NCI-H2171 (cell line): ENCODE results near the gene CLDN5.
"Not testable (repeated sequence)": the region's sequence is repeated elsewhere in the genome, so short reads cannot be mapped to it uniquely, and the experiment has no call there.

Source experiments
- DNase-seq: peaks from one replicate; lab custom pipeline; 2025; lab: John Stamatoyannopoulos, UW

The CLDN5 gene

DNA sequence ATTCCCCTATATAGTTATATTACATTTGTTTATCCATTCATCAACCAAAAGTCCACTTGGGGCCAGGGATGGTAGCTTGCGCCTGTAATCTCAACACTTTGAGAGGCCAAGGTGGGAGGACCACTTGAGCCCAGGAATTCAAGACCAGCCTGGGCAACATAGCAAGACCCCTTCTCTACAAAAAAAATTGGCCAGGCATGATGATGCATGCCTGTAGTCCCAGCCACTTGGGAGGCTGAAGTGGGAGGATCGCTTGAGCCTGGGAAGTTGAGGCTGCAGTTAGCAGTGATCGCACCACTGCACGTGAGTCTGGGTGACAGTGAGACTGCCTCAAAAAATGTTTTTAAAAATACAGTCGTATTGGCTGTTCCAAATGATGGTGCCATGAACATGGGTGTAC, 24.2 kb upstream of the CLDN5 start:
- DNase-seq, result not testable (repeated sequence)

- no peak for DNase-seq
These were observed 23.4 kb upstream of the CLDN5 start for GRCh38 chr22:19547620-19548019.

DNA sequence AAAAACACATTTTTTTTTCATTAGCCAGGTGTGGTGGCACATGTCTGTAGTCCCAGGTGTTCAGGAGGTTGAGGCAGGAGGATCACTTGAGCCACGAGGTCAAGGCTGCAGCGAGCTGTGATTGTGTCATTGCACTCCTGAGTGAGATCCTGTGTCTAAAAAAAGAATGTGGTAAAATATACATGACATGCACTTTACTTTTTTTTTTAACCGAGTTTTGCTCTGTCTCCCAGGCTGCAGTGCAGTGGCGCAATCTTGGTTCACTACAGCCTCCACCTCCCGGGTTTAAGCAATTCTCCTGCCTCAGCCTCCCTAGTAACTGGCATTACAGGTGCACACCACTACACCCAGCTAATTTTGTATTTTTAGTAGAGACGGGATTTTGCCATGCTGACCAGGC, 22.5 kb upstream of the CLDN5 start:
- DNase-seq, result no peak

DNA sequence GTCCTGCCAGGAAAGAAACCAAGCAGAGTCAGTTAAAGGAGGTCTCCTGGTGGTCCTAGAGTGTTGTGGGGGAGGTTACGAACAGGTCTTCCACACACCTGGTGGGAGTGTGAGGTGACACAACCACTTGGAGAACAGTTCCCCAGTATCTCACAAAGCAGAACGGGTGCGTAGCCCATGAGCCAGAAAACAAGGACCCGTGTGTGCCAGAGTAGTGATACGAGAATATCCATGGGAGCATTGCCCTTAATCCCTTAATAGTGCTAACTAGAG, 21.7 kb upstream of the CLDN5 start:
- no peak for DNase-seq

- no peak for DNase-seq
These were observed 19.9 kb upstream of the CLDN5 start for GRCh38 chr22:19543970-19544708.

GRCh38 chr22:19540394-19540793, 16.2 kb upstream of the CLDN5 start:
- no peak for DNase-seq

GRCh38 chr22:19537941-19538488, 13.8 kb upstream of the CLDN5 start:
- no peak for DNase-seq

DNA sequence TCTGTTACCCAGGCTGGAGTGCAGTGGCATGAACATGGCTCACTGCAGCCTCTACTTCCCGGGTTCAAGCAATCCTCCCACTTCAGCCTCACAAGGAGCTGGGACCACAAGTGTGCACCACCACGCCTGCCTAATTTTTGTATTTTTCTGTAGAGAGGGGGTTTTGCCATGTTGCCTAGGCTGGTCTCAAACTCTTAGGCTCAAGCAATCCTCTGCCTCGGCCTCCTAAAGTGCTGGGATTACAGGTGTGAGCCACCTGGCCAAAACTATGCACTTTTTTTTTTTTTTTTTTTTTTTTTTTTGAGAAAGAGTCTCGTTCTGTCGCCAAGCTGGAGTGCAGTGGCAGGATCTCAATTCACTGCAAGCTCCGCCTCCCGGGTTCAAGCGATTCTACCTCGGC, 12.4 kb upstream of the CLDN5 start:
- DNase-seq, result no peak

DNA sequence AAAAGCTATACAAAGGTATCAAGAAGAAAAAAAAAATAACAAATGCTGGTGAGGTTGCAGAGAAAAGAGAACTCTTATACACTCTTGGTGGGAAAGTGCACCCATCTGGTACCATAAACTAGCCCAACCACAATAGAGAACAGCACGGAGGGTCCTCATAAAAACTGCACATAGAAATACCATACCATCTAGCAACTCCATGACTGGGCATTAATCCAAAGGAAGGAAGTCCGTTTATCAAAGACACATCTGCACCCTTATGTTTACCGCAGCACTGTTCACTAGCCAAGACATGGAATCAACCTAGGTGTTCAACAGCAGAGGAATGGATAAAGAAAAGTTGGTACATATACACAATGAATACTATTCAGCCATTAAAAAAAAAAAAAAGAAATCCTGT, 10.8 kb upstream of the CLDN5 start:
- no peak for DNase-seq

DNA sequence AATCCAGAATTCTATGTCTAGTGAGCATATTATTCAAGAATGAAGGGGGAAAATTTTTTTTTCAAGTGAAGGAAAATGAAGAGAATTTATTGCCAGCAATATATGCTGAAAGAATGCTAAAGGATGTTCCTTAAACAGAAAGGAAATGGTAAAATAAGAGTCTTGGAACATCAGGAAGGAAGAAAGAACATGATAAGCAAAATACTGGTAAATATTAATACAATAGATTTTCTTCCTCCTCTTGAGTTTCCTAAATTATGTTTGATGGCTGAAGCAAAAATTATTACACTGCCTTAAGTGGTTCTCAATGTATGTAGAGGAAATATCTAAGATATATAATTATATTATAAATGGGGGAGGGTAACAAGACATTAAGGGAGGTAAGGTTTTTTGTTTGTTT, 9.6 kb upstream of the CLDN5 start:
- DNase-seq, result no peak

DNA sequence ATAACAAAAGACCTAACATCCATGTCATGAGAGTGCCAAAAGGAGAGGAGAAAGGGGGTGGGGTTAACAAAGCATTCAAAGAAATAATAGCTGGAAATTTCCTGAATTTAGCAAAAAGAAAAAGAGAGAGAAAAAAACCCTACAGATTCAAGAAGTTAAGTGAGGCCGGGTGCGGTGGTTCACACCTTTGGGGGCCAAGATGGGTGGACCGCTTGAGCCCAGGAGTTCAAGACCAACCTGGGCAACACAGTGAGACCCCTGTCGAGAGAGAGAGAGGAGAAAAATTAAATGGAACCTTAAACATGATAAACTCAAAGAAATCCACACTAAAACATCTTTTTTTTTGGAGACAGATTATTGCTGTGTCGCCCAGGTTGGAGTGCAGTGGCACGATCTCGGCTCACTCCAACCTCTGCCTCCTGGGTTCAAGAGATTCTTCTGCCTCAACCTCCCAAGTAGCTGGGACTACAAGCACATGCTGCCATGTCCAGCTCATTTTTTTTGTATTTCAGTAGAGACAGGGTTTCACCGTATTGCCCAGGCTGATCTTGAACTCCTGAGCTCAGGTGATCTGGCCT, 8.9 kb upstream of the CLDN5 start:
- no peak for DNase-seq

- DNase-seq, result not testable (repeated sequence)
These were observed 7.1 kb upstream of the CLDN5 start for GRCh38 chr22:19531327-19531726.

GRCh38 chr22:19530751-19531150, 6.5 kb upstream of the CLDN5 start:
- DNase-seq, result no peak

GRCh38 chr22:19529811-19530210, 5.6 kb upstream of the CLDN5 start:
- no peak for DNase-seq

- no peak for DNase-seq
These were observed 3.7 kb upstream of the CLDN5 start for GRCh38 chr22:19527861-19528417.

DNA sequence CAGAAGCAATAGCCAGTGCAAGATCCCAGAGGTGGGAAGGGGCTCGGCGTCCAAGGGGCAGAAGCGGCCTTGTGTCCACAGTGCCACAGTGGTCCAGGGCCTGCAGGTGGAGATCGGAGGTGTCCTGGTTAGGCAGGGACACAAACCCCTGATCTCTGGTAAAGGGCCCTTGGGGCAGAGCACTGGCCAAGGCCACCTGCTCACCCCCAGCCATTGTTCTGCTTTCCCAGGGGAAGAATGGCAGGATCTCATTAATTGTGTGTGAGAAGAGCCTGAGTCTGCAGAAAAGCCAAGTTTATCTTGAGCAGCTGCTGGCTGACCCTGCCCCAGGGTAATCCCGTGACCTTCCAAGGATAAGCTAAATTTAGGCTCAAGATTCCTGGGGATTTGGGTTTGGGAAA, 3.1 kb upstream of the CLDN5 start:
- DNase-seq, result no peak

GRCh38 chr22:19526702-19527111, 2.5 kb upstream of the CLDN5 start:
- no peak for DNase-seq

DNA sequence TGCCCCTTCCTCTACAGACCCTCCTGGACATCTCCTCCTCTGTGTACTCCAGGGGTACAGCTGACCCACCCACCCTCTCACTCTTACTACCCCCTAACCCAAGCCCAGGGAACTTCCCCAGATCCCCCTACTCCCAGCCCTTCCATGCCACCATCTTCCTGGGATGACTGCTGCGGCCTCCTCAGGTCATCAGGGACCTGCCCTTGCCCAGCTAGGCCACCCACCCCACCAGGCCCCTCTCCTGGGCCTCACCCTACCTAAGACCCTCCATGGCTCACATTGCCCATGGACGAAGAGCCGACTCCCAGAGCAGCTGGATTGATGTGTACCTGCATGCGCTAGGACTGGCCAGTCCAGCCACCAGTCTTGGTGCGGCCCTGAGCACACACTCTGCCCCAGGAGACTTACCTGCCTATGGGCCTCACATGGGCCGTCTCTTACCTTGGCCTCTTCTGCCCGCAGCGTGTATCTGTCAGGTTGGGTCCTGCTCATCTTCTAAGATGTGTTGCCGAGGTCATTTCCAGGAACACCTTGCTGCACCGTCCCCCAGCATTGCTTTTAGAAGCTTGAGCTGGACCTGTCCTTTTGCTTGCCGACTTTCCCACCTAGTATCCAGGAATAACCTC, 2.0 kb upstream of the CLDN5 start:
- no peak for DNase-seq

DNA sequence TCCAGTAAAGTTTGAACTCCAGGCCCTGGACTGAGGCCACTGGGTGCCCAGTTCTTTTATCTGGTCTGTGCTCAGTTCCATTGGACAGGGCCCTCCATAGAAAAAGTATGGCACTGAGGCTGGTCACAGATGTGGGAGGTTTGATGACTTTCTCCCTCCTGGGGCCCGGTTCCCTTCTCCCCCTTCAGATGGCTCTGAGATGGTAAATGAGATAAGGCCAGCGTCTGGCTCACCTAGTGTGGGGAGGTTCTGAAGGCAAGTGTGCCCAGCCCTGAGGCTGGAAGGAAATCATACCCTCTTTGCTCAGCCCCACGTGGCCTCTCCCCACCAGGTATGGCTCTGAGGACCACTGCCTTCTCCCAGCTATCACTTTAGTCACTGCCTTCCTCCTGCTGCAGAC, 1.5 kb upstream of the CLDN5 start:
- DNase-seq, result no peak

DNA sequence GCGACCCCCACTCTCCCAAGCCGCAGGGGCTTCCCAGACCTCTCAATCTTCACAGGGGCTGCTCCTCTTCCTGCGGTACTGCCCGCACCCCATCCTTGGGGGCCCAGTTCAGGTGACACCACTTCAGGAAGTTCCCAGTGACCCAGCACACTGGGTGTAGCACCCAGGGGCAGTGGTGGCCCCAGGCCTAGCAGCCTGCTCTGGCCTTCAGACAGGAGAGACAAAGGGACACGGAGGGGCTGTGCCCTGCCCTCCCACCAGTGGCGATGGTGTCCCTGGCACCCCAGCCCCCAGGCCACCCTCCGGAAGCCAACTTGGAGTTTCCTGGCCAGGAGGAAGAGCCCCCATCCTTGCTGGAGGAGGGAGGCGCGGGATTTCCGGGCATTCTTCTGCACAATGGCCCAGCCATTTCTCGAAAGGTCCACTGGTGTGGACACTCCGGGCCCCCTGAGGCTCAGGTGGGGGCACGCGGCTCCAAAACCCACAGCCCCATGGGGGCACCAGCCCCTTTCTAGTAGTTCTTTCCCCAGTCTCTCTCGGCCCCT, 978 bp upstream of the CLDN5 start:
- DNase-seq, result no peak

- peak; percentile 33 for DNase-seq
These were observed 705 bp downstream of the CLDN5 start for GRCh38 chr22:19523240-19524169.

DNA sequence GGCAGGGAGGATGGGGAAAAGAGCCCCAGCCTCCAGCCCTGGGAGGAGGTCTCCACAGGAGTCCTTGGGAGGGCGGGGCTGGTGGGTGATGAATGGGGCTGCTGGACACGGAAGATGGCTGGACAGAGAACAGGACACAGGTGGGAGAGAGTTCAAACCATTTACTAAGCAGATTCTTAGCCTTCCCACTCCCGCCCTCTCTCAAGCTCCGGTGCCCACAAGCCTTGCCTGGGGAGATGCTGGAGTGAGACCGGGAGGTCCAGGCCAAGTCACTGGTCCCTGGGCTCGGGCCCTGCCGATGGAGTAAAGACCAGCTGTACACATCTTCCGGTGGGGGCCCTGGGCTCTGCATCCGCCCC, 1.4 kb downstream of the CLDN5 start:
- DNase-seq, result no peak
